OCI-LY1 (cell line): Measurements from ENCODE around the gene KCNH2.

ENCODE experiments used
- EZH2 ChIP-seq: fragments of 200-600 bp; sonication (generic), shearing (Covaris generic); IDR thresholded peaks from 2 replicates; pipeline ENCODE4 v1.8.0; 2017; ENCODE audit warnings: borderline replicate concordance, mixed run types, mild to moderate bottlenecking, antibody characterized with exemption, low read length, moderate library complexity, mixed read lengths
- TF ChIP-seq, protein P1 (sequence below): fragments of 200-600 bp; sonication (generic), shearing (Covaris generic); IDR thresholded peaks from 2 replicates; pipeline ENCODE4 v1.5.1; 2017; ENCODE audit warnings: mild to moderate bottlenecking, antibody characterized with exemption, low read length, moderate library complexity, mixed read lengths

GRCh38 chr7:150972023-150972468, 6.1 kb downstream of the KCNH2 start:
- TF ChIP-seq, protein P1, sequence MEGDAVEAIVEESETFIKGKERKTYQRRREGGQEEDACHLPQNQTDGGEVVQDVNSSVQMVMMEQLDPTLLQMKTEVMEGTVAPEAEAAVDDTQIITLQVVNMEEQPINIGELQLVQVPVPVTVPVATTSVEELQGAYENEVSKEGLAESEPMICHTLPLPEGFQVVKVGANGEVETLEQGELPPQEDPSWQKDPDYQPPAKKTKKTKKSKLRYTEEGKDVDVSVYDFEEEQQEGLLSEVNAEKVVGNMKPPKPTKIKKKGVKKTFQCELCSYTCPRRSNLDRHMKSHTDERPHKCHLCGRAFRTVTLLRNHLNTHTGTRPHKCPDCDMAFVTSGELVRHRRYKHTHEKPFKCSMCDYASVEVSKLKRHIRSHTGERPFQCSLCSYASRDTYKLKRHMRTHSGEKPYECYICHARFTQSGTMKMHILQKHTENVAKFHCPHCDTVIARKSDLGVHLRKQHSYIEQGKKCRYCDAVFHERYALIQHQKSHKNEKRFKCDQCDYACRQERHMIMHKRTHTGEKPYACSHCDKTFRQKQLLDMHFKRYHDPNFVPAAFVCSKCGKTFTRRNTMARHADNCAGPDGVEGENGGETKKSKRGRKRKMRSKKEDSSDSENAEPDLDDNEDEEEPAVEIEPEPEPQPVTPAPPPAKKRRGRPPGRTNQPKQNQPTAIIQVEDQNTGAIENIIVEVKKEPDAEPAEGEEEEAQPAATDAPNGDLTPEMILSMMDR: no peak
- no peak for TF ChIP-seq EZH2
